NCI-H460 (cell line): Measurements from ENCODE around the gene ATP5MC2. TPM values are rescaled to one million over a fixed set of nuclear protein-coding genes. Genes with fewer than 3 reads are reported as not detected.
"Not testable (repeated sequence)": the region's sequence is repeated elsewhere in the genome, so short reads cannot be mapped to it uniquely, and the experiment has no call there.

Source experiments
- DNase-seq: peaks from one replicate; pipeline ENCODE4 v3.0.0-alpha.2; 2016; ENCODE audit warnings: low read depth; ENCODE audit errors: extremely low read depth
- total RNA-seq: library from RNA; depleted of rRNA; stranded (reverse); fragments of >200 nt; shearing (Covaris generic); gene quantifications from 2 replicates; pipeline ENCODE4 v1.2.3, GENCODE V29; 2014

The ATP5MC2 gene
- total RNA-seq, 1 experiment from 2014 or later: 642 TPM

GRCh38 chr12:53695152-53696145 is 19.6 kb upstream of the ATP5MC2 start:
- no peak for DNase-seq

GRCh38 chr12:53694756-53695151 is 18.9 kb upstream of the ATP5MC2 start:
- no peak for DNase-seq

- DNase-seq: no peak
These were observed 12.3 kb upstream of the ATP5MC2 start for GRCh38 chr12:53688134-53688533.

GRCh38 chr12:53686436-53686835 is 10.6 kb upstream of the ATP5MC2 start:
- no peak for DNase-seq

GRCh38 chr12:53684654-53685220 is 8.9 kb upstream of the ATP5MC2 start:
- DNase-seq: no peak

- DNase-seq: no peak
These were observed 8.1 kb upstream of the ATP5MC2 start for GRCh38 chr12:53683983-53684382.

- DNase-seq: no peak
These were observed 7.6 kb upstream of the ATP5MC2 start for GRCh38 chr12:53683494-53683893.

GRCh38 chr12:53680061-53680460 is 4.2 kb upstream of the ATP5MC2 start:
- DNase-seq: not testable (repeated sequence)

GRCh38 chr12:53677800-53678148 is 1.9 kb upstream of the ATP5MC2 start:
- DNase-seq: no peak

GRCh38 chr12:53677016-53677799 is 1.3 kb upstream of the ATP5MC2 start:
- no peak for DNase-seq

GRCh38 chr12:53676656-53677015 is 753 bp upstream of the ATP5MC2 start:
- no peak for DNase-seq

GRCh38 chr12:53674977-53675700 is 744 bp downstream of the ATP5MC2 start:
- no peak for DNase-seq

- no peak for DNase-seq
These were observed 4.9 kb downstream of the ATP5MC2 start for GRCh38 chr12:53670971-53671370.

GRCh38 chr12:53670308-53670707 is 5.6 kb downstream of the ATP5MC2 start:
- DNase-seq: no peak

GRCh38 chr12:53667080-53667479 is 8.8 kb downstream of the ATP5MC2 start:
- no peak for DNase-seq

GRCh38 chr12:53664936-53665335 is 10.9 kb downstream of the ATP5MC2 start:
- DNase-seq: no peak

GRCh38 chr12:53664191-53664590 is 11.7 kb downstream of the ATP5MC2 start:
- no peak for DNase-seq

GRCh38 chr12:53660041-53660440 is 15.8 kb downstream of the ATP5MC2 start:
- no peak for DNase-seq

- no peak for DNase-seq
These were observed 16.3 kb downstream of the ATP5MC2 start for GRCh38 chr12:53659571-53659981.

- peak; percentile 81 for DNase-seq
These were observed 16.8 kb downstream of the ATP5MC2 start for GRCh38 chr12:53659011-53659551.
